NCI-H748 (cell line): ENCODE data around the gene COMMD10.
A peak's percentile ranks its signal among the peaks of the same experiment; 100 is the strongest.
"Not testable (repeated sequence)": the region's sequence is repeated elsewhere in the genome, so short reads cannot be mapped to it uniquely, and the experiment has no call there.

Experiments used
- DNase-seq: peaks from one replicate; lab custom pipeline; 2025; ENCODE audit not compliant: unreplicated experiment; lab: John Stamatoyannopoulos, UW

COMMD10 gene

DNA sequence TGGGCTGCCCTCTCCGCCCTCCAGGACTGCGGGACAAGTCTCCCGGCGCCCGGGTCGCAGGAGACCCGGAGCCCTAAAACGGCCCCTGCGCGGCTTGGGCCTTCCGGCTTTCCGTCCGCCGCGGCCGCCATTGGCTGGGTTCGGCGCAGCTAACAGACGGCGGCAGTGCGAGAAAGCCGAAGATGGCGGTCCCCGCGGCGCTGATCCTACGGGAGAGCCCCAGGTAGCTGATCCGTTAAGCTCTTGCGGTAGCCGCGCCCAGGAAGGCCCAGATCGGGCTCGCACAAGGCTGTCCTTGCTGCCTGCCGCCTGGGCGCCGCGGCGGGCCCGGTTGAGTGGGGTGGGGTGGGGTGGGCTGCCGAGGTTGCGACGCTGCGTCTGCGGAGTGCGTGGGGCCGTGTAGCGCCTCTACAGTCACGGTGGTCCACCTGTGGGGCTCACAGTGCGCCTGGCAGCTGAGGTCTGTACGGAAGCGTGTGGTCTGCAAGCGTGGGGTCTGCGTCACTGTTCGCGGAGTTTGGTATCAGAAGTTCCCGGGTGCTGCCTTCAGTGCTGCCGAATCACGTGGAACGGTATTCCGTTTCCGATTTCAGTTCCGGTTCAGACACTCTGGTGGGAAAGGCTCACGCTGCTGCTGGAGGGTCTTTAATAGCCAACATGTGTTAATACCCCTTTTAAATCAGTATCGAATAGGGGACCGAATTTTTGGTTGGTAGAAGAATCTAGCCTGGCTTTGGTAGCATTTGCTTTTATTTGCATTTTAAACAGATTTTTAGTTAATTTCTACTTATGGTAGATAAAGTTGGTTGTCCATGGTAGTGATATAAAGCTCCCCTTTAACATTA is at the start of gene COMMD10:
Gene COMMD10 (plus strand): TSS at position 155 of the 845 bp plus-strand sequence.
- peak; percentile 89 for DNase-seq

- no peak for DNase-seq
Observed at GRCh38 chr5:116035123-116035522, 49.7 kb upstream of the COMMD10 start.

- no peak for DNase-seq
Observed at GRCh38 chr5:116037236-116037822, 47.5 kb upstream of the COMMD10 start.

DNA sequence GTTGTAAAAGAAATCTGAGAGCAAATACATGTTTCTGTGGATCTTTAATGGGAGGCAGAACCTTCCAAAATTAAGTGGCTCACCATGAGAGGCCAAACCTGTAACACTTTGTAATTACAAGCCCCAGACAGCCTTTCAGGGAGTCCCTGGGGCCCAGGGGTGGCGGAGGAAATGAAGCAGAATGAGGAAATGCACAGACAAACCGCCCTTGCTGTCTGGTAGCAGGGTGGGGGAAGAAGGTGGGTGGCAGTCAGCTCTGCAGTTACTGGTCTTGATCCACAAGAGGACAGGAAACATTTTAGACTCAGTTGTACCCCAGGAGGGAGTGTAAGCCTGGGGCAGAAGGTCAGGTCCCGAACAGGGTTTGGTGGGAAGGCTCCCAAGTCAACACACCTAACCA is 46.0 kb upstream of the COMMD10 start:
- no peak for DNase-seq

- DNase-seq: no peak
Observed at GRCh38 chr5:116042375-116042774, 42.5 kb upstream of the COMMD10 start.

DNA sequence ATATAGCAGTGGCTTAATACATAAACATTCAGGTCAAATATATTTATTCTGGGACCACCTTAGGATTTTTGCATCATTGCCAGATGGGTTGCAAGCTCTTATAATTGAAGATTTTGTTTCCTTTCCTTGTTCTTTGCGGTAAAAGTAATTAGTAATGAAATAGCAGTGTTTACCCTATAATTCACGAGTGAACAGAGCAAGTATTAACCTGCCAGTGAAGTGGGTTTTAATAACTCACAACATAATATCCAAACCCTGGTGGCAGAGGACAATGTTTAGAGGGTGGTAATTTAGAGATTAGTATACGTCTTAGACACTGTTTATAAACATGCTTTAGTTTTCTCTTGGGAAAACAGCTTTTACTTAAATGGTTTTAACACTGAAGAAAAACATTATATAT is 40.8 kb upstream of the COMMD10 start:
- DNase-seq: peak; percentile 34

- DNase-seq: no peak
Observed at GRCh38 chr5:116045821-116046220, 39.0 kb upstream of the COMMD10 start.

- no peak for DNase-seq
Observed at GRCh38 chr5:116046261-116046660, 38.6 kb upstream of the COMMD10 start.

- DNase-seq: no peak
Observed at GRCh38 chr5:116046823-116047222, 38.0 kb upstream of the COMMD10 start.

GRCh38 chr5:116058346-116058936 is 26.4 kb upstream of the COMMD10 start:
- DNase-seq: no peak

GRCh38 chr5:116062352-116062751 is 22.5 kb upstream of the COMMD10 start:
- no peak for DNase-seq

- no peak for DNase-seq
Observed at GRCh38 chr5:116063950-116064349, 20.9 kb upstream of the COMMD10 start.

- DNase-seq: peak; percentile 30
Observed at GRCh38 chr5:116068028-116068632, 16.7 kb upstream of the COMMD10 start.

DNA sequence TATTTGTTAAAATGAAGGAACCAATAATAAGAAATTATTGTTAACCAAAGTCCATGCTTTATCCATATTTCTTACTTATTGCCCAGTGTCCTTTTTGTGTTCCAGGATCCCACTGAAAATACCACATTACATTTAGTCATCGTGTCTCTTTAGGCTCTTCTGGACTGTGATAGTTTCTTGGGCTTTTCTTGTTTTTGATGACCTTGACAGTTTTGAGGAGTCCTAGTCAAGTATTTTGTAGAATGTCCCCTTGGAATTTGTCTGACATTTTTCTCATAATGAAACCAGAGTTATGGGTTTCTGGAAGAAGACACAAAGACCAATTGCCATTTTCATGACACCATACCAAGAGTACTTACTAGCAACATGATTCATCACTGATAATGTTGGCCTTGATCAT is 13.6 kb upstream of the COMMD10 start:
- DNase-seq: no peak

- DNase-seq: no peak
Observed at GRCh38 chr5:116075191-116075831, 9.5 kb upstream of the COMMD10 start.

DNA sequence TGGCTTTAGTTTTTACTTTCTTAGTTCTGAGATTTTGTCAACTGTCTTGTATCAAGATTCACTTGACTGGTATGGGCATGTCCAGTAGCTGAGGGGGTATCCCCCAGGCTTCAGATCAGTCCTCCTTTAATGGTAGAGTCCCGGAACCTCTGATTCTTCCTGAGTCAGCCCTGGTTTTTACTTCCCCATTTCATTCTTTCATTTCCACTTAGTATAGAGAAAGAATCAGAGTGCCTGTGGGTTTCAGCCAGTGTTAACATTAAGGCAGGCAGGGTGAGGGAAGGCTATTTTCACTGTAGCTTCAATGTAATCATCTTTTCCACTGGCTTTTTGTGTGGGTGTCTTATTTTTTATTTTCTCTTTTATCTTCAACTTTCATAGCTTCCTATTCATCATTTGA is 8.3 kb upstream of the COMMD10 start:
- DNase-seq: no peak

DNA sequence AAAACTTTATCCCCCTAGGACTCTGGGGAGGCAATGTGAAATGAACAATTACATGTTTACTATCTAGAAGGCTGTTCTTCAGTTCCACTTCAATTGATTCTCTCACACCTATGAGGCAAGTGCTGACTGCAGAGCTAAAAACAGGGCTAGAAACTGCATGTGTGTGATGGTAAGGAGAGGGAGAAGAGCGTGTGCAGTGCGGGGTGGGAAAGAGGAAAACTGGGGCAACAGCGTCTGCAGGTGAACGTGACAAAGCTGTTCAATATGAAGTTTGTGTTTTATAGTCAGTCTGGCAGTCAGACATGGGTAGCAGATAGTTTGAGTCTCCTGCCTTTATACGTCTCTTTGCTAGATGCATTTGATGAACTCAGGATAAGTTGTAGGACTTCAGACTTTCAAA is 6.6 kb upstream of the COMMD10 start:
- DNase-seq: no peak

DNA sequence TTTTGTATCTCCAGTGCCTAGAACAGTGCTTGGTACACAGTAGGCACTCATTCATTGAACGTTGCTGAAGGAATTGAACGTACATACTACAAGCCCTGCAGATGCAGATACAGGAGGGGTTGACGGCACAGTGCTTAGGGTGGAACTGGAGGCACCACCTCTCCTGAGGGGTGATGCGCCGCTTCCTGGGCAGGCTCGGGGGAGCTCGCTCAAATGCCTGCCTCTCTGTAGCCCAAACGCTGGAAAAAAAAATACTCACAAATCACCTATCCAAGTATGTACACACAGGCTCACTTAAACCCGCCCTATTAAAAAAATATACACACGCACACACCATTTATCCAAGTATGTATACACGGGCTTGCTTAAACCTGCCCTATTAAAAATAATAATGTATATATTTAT is 536 bp upstream of the COMMD10 start:
- peak; percentile 69 for DNase-seq

- DNase-seq: not testable (repeated sequence)
Observed at GRCh38 chr5:116086309-116086708, 1.5 kb downstream of the COMMD10 start.

- no peak for DNase-seq
Observed at GRCh38 chr5:116088062-116088461, 3.2 kb downstream of the COMMD10 start.

DNA sequence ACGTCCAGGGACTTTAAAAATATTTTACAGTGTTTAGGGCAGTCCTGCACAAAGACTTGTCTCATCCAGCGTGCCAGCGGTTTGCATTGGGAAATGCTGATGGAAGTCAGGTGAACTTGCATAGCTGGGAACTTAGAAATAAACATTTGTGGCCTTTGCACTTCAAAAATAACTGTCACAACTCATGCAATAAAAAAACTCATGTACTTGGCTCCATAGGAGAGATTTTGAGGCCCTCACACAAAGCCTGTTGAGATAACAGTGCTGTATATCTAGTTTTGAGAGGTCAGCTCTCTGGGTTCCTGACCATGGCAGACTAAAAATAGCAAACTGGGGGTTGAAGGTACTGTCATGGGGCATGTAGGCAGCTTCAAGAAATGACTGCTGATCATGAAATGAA is 5.5 kb downstream of the COMMD10 start:
- DNase-seq: no peak
